Left lung (tissue), 10 donors: ENCODE data around the gene RAB11B. TPM values are rescaled to one million over a fixed set of nuclear protein-coding genes. Genes with fewer than 3 reads are reported as not detected.
A peak's percentile ranks its signal among the peaks of the same experiment; 100 is the strongest.
"Not testable (repeated sequence)": the region's sequence is repeated elsewhere in the genome, so short reads cannot be mapped to it uniquely, and the experiment has no call there.

Experiments used
- ATAC-seq: fragments of 200-7000 bp; cut with Tn5 transposase; one replicate; pipeline ENCODE4 v1.9.1; 2020; ENCODE audit warnings: moderate library complexity
- DNase-seq, 4 donors: peaks; one replicate each; pipeline ENCODE4 v3.0.0-alpha.2; 2013 to 2020
- H3K27ac ChIP-seq, 2 donors: fragments of 200-600 bp; sonication (generic) in 1 of 2; one replicate each; pipeline versions ENCODE4 v1.5.0 to v1.8.0; 2020 to 2021
- H3K27me3 ChIP-seq, 2 donors: fragments of 200-600 bp; sonication (generic) in 1 of 2; one replicate each; pipeline versions ENCODE4 v1.5.0 to v1.8.0; 2020 to 2021
- H3K36me3 ChIP-seq, 2 donors: fragments of 200-600 bp; sonication (generic) in 1 of 2; one replicate each; pipeline versions ENCODE4 v1.5.0 to v1.8.0; 2020 to 2021
- H3K4me1 ChIP-seq, 2 donors: fragments of 200-600 bp; one replicate each; pipeline ENCODE4 v1.8.0; 2021
- H3K4me3 ChIP-seq, 2 donors: fragments of 200-600 bp; sonication (generic) in 1 of 2; one replicate each; pipeline versions ENCODE4 v1.5.0 to v1.8.0; 2020 to 2021; ENCODE audit warnings: mild to moderate bottlenecking in 1 of 2
- H3K9me3 ChIP-seq, 2 donors: fragments of 200-600 bp; sonication (generic) in 1 of 2; one replicate each; pipeline versions ENCODE4 v1.5.0 to v1.8.0; 2020 to 2021
- intact Hi-C, 2 donors: fragments of 100-400 bp; cut with DNase I; formaldehyde crosslinking; loops; one replicate each; pipeline versions ENCODE4 v1.11.2 to v1.14.2; 2022
- polyA plus RNA-seq, 6 donors: library from polyadenylated mRNA; unstranded; fragments of 120-200 nt; gene quantifications; one replicate each; pipeline ENCODE4 v1.2.1, GENCODE V29; 2013; ENCODE audit not compliant: insufficient read length in 6 of 6
- total RNA-seq, 2 donors: library from RNA; stranded (reverse); fragmentation: NEBNext Ultra II Directional; extraction: Animal tissue kit (Norgen Biotek cat#: 25700); gene quantifications; one replicate each; pipeline ENCODE4 v1.2.1, GENCODE V29; 2021
- TF ChIP-seq, protein P1 (sequence below), 2 donors: fragments of 200-600 bp; sonication (generic) in 1 of 2; IDR thresholded peaks; one replicate each; pipeline versions ENCODE4 v1.5.0 to v1.8.0; 2021; ENCODE audit warnings: antibody characterized with exemption in 2 of 2
- donor health status: DM: no; HTN: yes; CAD: no.
- donor health status: DM: no; HTN: no; CAD: no.

The RAB11B gene
- total and polyA plus RNA-seq, 8 donors, result 91.6 to 137 (median 129) TPM

DNA sequence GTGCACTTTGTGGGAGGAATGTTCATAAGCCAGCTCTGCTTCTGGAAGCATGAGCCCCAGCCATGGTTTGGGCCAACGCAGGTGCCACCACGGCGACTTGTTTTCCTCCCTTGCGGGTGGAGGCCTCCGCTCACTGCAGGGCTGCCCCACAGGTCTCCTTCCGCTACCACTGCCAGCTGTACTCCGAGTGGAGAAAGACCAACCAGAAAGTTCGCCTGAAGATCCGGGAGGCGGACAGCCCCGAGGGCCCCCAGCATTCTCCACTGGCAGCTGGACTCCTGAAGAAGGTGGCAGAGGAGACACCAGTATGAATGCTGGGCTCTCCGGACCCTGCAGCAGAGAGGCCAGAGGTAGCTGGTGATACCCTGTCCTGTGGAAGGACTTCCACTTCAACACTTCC lies 48.1 kb downstream of the RAB11B start:
- Histone ChIP-seq H3K4me3 (no peak overlapping the region), H3K27me3 (no peaks in the 10 kb centered on the region), H3K27ac (no peak overlapping the region), H3K36me3 (peaks cover 0 to 25% of the 10 kb centered on the region in 2 donors), H3K4me1 (peaks cover 0 to 10% of the 10 kb centered on the region in 2 donors), H3K9me3 (no peaks in the 10 kb centered on the region)
- intact Hi-C loops, result no loop called here
- ATAC-seq (no peak), DNase-seq (peak in 1 of 4 donors; percentile 40)
- TF ChIP-seq, protein P1, sequence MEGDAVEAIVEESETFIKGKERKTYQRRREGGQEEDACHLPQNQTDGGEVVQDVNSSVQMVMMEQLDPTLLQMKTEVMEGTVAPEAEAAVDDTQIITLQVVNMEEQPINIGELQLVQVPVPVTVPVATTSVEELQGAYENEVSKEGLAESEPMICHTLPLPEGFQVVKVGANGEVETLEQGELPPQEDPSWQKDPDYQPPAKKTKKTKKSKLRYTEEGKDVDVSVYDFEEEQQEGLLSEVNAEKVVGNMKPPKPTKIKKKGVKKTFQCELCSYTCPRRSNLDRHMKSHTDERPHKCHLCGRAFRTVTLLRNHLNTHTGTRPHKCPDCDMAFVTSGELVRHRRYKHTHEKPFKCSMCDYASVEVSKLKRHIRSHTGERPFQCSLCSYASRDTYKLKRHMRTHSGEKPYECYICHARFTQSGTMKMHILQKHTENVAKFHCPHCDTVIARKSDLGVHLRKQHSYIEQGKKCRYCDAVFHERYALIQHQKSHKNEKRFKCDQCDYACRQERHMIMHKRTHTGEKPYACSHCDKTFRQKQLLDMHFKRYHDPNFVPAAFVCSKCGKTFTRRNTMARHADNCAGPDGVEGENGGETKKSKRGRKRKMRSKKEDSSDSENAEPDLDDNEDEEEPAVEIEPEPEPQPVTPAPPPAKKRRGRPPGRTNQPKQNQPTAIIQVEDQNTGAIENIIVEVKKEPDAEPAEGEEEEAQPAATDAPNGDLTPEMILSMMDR (IDR thresholded peaks at IDR 0.05), result no peak

DNA sequence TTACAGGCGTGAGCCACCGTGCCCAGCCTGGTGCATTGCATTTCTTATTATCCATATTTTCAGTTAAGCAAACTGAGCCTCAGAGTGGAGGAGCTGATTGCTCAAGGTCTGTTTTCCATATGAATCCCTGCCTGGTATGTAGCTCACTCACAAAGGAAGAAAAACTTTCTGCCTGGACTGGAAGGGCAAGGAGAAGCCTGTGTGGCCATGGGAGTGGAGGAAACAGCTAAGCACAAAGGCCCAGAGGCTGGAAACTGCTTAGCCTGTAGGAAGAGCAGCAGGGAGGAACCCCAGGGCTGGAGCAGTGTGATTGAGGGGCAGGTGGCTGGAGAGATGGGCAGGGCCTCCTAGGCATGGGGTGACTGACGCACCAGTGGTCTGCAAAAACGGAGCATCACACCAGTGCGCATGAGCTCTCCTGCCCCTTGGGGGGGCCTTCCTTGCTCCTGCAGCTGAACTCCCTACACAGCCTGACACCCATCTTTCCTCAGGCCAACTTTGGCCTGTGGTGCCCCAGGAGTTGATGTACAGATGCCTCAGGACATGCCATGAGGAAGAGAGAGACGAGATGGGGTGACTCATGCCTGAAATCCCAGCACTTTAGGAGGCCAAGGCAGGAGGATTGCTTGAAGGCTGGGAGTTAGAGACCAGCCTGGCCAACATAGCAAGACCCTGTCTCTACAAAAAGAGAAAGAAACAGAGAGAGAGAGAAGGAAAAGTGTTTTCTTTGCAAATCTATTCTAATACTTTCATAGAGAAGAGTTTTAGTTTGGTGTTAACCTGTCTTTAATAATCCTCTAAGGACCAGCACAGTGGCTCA lies 51.8 kb downstream of the RAB11B start:
- Histone ChIP-seq H3K27ac (no peak overlapping the region), H3K9me3 (no peaks in the 10 kb centered on the region), H3K36me3 (peaks cover 0 to 25% of the 10 kb centered on the region in 2 donors), H3K27me3 (no peaks in the 10 kb centered on the region), H3K4me1 (peaks cover 12 to 21% of the 10 kb centered on the region in 2 donors), H3K4me3 (no peak overlapping the region)
- no peak for DNase-seq
- intact Hi-C loops, result no loop called here
- ATAC-seq, result no peak
- TF ChIP-seq, protein P1 (IDR thresholded peaks at IDR 0.05), result no peak

DNA sequence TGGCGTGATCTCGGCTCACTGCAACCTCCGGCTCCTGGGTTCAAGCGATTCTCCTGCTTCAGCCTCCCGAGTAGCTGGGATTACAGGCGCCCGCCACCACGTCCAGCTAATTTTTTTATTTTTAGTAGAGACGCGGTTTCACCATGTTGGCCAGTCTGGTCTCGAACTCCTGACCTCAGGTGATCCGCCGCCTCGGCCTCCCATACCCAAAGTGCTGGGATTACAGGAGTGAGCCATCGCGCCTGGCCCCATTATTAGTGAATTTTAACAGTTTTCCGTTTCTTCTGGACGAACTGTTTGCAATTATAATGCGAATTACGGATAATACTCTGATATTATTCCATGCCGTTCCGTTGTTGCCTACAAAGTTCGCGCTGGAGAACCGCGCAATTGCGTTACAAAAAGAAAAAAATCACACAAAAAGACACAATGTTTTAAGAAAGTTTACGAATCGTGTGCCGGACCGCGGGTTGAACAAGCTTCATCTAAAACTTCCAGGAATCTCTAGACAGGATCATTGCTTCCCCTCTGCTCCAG lies 54.0 kb downstream of the RAB11B start:
- Histone ChIP-seq H3K36me3 (peaks cover 0 to 13% of the 10 kb centered on the region in 2 donors), H3K4me1 (peaks cover 32 to 44% of the 10 kb centered on the region in 2 donors), H3K27ac (peak overlapping the region; percentile 90 to 95), H3K4me3 (peak overlapping the region; percentile 53 to 92)
- DNase-seq, result peak in 1 of 4 donors; percentile 37
- intact Hi-C loops, H3K9me3 ChIP-seq, H3K27me3 ChIP-seq, ATAC-seq: not testable (repeated sequence)

DNA sequence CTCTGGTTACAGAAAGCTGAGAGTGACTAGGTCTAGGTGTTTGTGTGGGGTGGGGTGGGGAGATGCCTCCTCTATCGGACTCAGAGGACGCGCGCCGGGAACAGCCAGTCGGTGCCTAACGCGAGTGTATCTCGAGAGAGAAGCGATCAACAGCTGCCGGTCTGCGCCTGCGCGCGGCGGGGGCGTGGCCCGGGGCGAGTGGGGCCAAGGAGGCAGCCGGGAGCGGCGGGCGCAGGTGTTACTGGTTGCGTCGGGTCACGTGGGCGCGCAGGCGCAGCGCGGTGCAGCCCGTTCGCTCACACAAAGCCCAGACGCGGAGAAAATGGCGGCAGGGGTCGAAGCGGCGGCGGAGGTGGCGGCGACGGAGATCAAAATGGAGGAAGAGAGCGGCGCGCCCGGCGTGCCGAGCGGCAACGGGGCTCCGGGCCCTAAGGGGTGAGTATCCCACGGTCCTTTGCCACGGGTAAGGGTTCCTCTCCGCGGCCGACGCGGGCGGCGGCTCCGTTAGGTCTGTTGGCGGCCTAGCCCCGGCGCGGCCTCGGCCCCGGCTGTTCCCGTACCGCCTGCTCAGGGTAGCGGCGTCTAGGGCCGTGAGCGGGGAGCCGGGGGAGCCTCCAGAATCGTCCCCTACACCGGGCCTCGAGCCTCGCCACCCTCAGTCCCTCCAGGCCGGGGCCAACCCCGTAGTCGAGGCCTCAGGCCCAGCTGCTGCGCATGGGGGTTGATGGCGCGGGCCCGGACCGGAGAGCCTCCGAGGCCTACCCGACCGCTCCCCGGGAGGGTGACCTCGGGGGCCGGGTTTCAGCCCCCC lies 54.7 kb downstream of the RAB11B start, which contains the start of gene HNRNPM:
TSS of gene HNRNPM (plus strand) at position 299 of the 811 bp plus-strand sequence. CDS start at position 323, 24 bp downstream.
- intact Hi-C loops, result no loop called here
- Histone ChIP-seq H3K9me3 (no peaks in the 10 kb centered on the region), H3K27me3 (no peaks in the 10 kb centered on the region), H3K27ac (peak within 1 kb of the TSS; percentile 90 to 95), H3K36me3 (peaks cover 0 to 11% of the 10 kb centered on the region in 2 donors), H3K4me1 (peaks cover 32 to 48% of the 10 kb centered on the region in 2 donors), H3K4me3 (peak within 1 kb of the TSS; percentile 92 to 93)
- TF ChIP-seq, protein P1 (IDR thresholded peaks at IDR 0.05), result no peak
- DNase-seq (peak; percentile 96 to 100 (median 100)), ATAC-seq (peak; percentile 96)

DNA sequence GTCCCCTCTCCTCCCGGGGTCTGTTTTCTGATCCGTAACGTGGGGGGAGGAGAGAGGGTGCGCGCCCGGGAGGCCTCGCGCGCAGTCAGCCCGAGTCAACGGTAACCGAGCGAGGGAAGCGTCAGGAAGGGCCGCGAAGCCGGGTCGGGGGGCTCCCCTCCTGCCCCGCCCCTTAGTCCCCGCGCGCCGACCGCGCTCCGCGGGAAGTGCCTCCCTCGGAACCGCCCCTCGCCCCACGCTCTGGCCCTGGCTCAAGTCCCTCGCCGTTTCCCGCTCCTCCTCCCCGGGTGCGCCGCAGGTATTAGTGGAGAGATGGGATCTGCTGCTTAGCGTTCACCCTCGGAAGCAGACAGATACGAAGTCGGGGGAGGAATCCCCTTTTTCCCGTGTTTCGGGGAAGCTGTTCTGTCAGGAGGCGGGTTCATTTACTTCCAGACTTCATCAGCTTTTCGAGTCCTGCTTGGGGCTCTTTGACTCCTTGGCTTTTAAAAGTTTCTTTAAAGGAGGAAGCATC lies 55.4 kb downstream of the RAB11B start:
- no peaks in the 10 kb centered on the region for H3K9me3 ChIP-seq
- peaks cover 0 to 11% of the 10 kb centered on the region in 2 donors for H3K36me3 ChIP-seq
- peak overlapping the region; percentile 92 to 93 for H3K4me3 ChIP-seq
- TF ChIP-seq, protein P1 (IDR thresholded peaks at IDR 0.05), result no peak
- DNase-seq (peak in 3 of 4 donors; percentile 58 to 92 (median 64)), ATAC-seq (peak; percentile 68)
- no peaks in the 10 kb centered on the region for H3K27me3 ChIP-seq
- H3K4me1 ChIP-seq, result peaks cover 32 to 54% of the 10 kb centered on the region in 2 donors
- intact Hi-C loops, result no loop called here
- H3K27ac ChIP-seq, result peak overlapping the region; percentile 90 to 95
